Osteoblast (primary cell): ENCODE measurements around the gene PALLD. TPM values are rescaled to one million over a fixed set of nuclear protein-coding genes. Genes with fewer than 3 reads are reported as not detected.

Experiments
- DNase-seq: peaks from one replicate; pipeline ENCODE4 v3.0.0; 2011; ENCODE audit warnings: low spot score, mixed read lengths; ENCODE audit not compliant: insufficient read length; ENCODE audit errors: missing footprints
- H2AFZ ChIP-seq: 2 replicates; pipeline ENCODE4 v1.6.0; 2011; ENCODE audit warnings: mild to moderate bottlenecking, low read length
- H3K27ac ChIP-seq: 2 replicates; pipeline ENCODE4 v1.5.1; 2011; ENCODE audit warnings: mild to moderate bottlenecking, low read depth, low read length, moderate library complexity
- H3K27me3 ChIP-seq: 2 replicates; pipeline ENCODE4 v1.6.0; 2012; ENCODE audit warnings: mild to moderate bottlenecking, control low read depth, inconsistent platforms, low read length, moderate library complexity; ENCODE audit not compliant: insufficient read depth
- H3K36me3 ChIP-seq: 2 replicates; pipeline ENCODE4 v1.5.1; 2011; ENCODE audit warnings: mild to moderate bottlenecking, low read length, control low read depth, moderate library complexity; ENCODE audit not compliant: insufficient read depth
- H3K4me1 ChIP-seq: 2 replicates; pipeline ENCODE4 v1.5.1; 2011; ENCODE audit warnings: mild to moderate bottlenecking, low read length, control low read depth, moderate library complexity; ENCODE audit not compliant: insufficient read depth
- H3K4me2 ChIP-seq: 2 replicates; pipeline ENCODE4 v1.6.0; 2011; ENCODE audit warnings: mild to moderate bottlenecking, low read length; ENCODE audit not compliant: insufficient read depth
- H3K4me3 ChIP-seq: fragments of 200-600 bp; sonication (generic); 3 replicates; pipeline ENCODE4 v1.5.1; 2012; ENCODE audit warnings: mild to moderate bottlenecking, low read length, inconsistent platforms; ENCODE audit not compliant: insufficient read depth
- H3K79me2 ChIP-seq: 2 replicates; pipeline ENCODE4 v1.6.0; 2012; ENCODE audit warnings: mild to moderate bottlenecking, low read length, control low read depth, inconsistent platforms; ENCODE audit not compliant: insufficient read depth
- H3K9me3 ChIP-seq: 2 replicates; pipeline ENCODE4 v1.5.1; 2011; ENCODE audit warnings: low read depth, low read length, control low read depth
- H4K20me1 ChIP-seq: 2 replicates; pipeline ENCODE4 v1.6.0; 2012; ENCODE audit warnings: mild to moderate bottlenecking, low read length, control low read depth; ENCODE audit not compliant: insufficient read depth
- CTCF ChIP-seq: IDR thresholded peaks from 2 replicates; pipeline ENCODE4 v1.5.1; 2011; ENCODE audit warnings: mild to moderate bottlenecking, low read depth, low read length, moderate library complexity; ENCODE audit errors: extremely low read depth
- total RNA-seq: library from RNA; depleted of rRNA; stranded (reverse); fragments of >200 nt; gene quantifications from 2 replicates; pipeline ENCODE4 v1.2.3, GENCODE V29; 2012

The PALLD gene
- total RNA-seq, 1 donor, result 244 TPM

- peaks cover 75% of the 10 kb centered on the region for H3K36me3 ChIP-seq
These were observed 432.0 kb downstream of the PALLD start for GRCh38 chr4:168928875-168929274.

DNA sequence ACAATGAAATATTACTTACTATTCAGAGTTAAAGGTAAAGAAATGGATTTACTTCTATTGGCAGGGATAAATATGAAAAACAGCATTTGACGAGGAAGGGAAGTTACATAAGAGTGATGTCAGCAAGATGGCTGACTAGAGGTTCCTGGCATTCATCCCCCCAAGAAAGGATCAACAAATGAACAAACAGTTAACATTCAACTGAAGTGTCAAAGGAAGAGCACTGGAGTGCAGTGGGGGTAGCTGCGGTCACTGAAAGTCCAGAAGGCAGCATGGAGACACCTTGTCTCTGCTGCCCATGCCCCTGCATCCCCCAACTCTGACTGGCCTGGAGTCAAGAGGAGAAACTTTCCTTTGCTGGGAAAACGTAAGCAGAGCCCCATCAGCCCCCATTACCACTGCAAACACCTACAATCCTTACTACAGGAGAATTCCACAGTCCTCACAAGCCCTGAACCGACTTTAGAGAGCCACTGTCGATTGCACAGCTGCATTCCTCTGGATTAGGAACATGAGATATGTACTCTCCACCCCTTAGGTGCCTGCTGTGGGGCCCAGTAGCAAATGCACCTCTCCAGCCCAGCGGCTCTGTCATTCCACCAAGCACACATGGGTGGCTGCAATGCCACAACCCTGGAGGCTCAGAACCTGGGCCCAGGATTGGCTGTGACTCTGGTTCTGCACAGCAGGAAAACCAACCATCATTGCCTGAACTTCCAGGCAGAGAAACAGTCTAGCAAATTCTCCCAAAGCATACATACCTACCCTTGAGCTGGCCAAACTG lies 433.8 kb downstream of the PALLD start:
- H3K4me3 ChIP-seq, result no peak overlapping the region
- peaks cover 6% of the 10 kb centered on the region for H4K20me1 ChIP-seq
- no peak overlapping the region for H2AFZ ChIP-seq
- H3K36me3 ChIP-seq, result peaks cover 57% of the 10 kb centered on the region
- no peak for TF ChIP-seq CTCF
- H3K4me2 ChIP-seq, result no peak overlapping the region
- DNase-seq, result no peak
- no peaks in the 10 kb centered on the region for H3K27me3 ChIP-seq
- H3K4me1 ChIP-seq, result no peaks in the 10 kb centered on the region
- H3K79me2 ChIP-seq, result no peaks in the 10 kb centered on the region
- H3K27ac ChIP-seq, result no peak overlapping the region
- H3K9me3 ChIP-seq, result peaks cover 10% of the 10 kb centered on the region

More at GRCh38 chr4:168928875-168929274, 432.0 kb downstream of the PALLD start:
- Histone ChIP-seq H3K27me3 (no peaks in the 10 kb centered on the region), H3K9me3 (peaks cover 10% of the 10 kb centered on the region), H4K20me1 (peaks cover 12% of the 10 kb centered on the region), H3K4me3 (no peak overlapping the region), H3K4me2 (no peak overlapping the region), H2AFZ (no peak overlapping the region), H3K79me2 (no peaks in the 10 kb centered on the region), H3K4me1 (no peaks in the 10 kb centered on the region), H3K27ac (no peak overlapping the region)
- TF ChIP-seq CTCF, result no peak
- peak; percentile 48 for DNase-seq

DNA sequence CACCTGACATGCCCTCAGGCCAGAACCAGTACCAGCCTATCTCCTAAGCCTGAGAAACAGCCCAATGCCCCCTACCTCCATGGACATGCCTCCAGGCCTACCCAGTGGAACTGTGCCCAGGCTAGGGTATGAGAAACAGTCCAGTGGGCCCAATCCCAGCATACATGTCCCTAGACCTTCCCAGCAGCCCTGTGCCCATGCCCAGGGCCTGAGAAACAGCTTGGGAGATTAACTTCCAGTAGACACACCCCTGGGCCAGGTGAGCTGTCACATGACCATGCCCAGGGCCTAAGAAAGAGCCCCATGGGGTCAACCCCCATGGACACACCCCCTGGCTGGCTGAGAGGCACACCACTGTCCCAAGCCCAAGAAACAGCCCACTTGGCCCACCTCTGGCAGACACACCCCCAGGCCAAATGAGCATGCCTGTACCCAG lies 434.4 kb downstream of the PALLD start:
- no peak for TF ChIP-seq CTCF
- Histone ChIP-seq H3K9me3 (peaks cover 10% of the 10 kb centered on the region), H3K27ac (no peak overlapping the region), H3K4me3 (no peak overlapping the region), H3K4me2 (no peak overlapping the region), H3K27me3 (no peaks in the 10 kb centered on the region), H3K79me2 (no peaks in the 10 kb centered on the region), H2AFZ (no peak overlapping the region), H4K20me1 (peaks cover 6% of the 10 kb centered on the region), H3K36me3 (peaks cover 51% of the 10 kb centered on the region), H3K4me1 (no peaks in the 10 kb centered on the region)
- DNase-seq, result no peak

- Histone ChIP-seq H2AFZ (no peak overlapping the region), H3K4me1 (no peaks in the 10 kb centered on the region), H3K4me2 (no peak overlapping the region), H4K20me1 (peaks cover 6% of the 10 kb centered on the region), H3K27me3 (no peaks in the 10 kb centered on the region), H3K9me3 (peaks cover 10% of the 10 kb centered on the region), H3K4me3 (no peak overlapping the region), H3K36me3 (peaks cover 42% of the 10 kb centered on the region), H3K27ac (no peak overlapping the region), H3K79me2 (no peaks in the 10 kb centered on the region)
- no peak for DNase-seq
- TF ChIP-seq CTCF, result no peak
These were observed 435.3 kb downstream of the PALLD start for GRCh38 chr4:168932138-168932537.
